ENCODE results near the gene FHAD1. TPM values are rescaled to one million over a fixed set of nuclear protein-coding genes. Genes with fewer than 3 reads are reported as not detected.
A peak's percentile ranks its signal among the peaks of the same experiment; 100 is the strongest.

FHAD1 gene
- total and polyA plus RNA-seq, 9 of the 15 experiments (the other 6 are each of a cell fraction or from before 2014, with no cell fraction given), result 0.32 to 2.1 (median 1.5) TPM; not detected in 1

- Histone ChIP-seq H2AFZ (ENCODE audit: low read depth, low read length) (no peak overlapping the region), H3K4me3 (no peak overlapping the region), H3K79me2 (ENCODE audit: control insufficient read depth, insufficient read depth, low read length) (peaks cover 30% of the 10 kb centered on the region), H3K9me1 (ENCODE audit: control insufficient read depth, insufficient read depth, low read length) (peaks cover 4% of the 10 kb centered on the region), H3K9me3 (replicated peaks; ENCODE audit: control insufficient read depth, insufficient read depth, low read depth, low read length) (no peaks in the 10 kb centered on the region), H3K27me3 (ENCODE audit: control insufficient read depth in 2 of 2, insufficient read depth in 2 of 2, low read length in 2 of 2) (no peaks in the 10 kb centered on the region), H3K27ac (ENCODE audit: extremely low read depth, low read depth, low read length) (no peak overlapping the region), H4K20me1 (replicated peaks; ENCODE audit: control insufficient read depth, insufficient read depth, low read length) (peaks cover 29% of the 10 kb centered on the region), H3K9ac (ENCODE audit: insufficient read depth in 1 of 2, low read depth in 2 of 2, low read length in 2 of 2) (0 out of 4 replicates have a peak overlapping the region, but pooled peaks of 1 of the 2 experiments have one; percentile 15), H3K4me1 (replicated peaks in 1 of 2; ENCODE audit: control insufficient read depth in 2 of 2, insufficient read depth in 2 of 2, low read length in 2 of 2) (peaks cover 45 to 73% of the 10 kb centered on the region in 2 experiments), H3K36me3 (ENCODE audit: control insufficient read depth, insufficient read depth, low read length) (peaks cover 33% of the 10 kb centered on the region), H3K4me2 (ENCODE audit: insufficient read depth, low read length) (no peak overlapping the region)
- ChIA-PET POLR2A (interaction anchor here (1.4 kb wide), 1 partner anchor 64 kb away, joined by 3 read pairs; no protein-coding TSS in a partner anchor), CTCF (ENCODE audit: low intra/inter-chr PET ratio) (no interaction called here)
- no peak for ATAC-seq
- intact Hi-C loops (cut with micrococcal nuclease), result no loop called here
- FAIRE-seq, result no peak
- 94% methylated on average over 20 of the region's 20 CpGs for WGBS (ENCODE audit: insufficient coverage, low coverage, missing lambda C conversion rate)
- 0 out of 2 replicates have a peak, but pooled peaks have one; percentile 5 for TF ChIP-seq RBFOX2 (IDR thresholded peaks at IDR 0.05; ENCODE audit: low read depth, low read length)
- TF ChIP-seq THRA (IDR thresholded peaks at IDR 0.05), result no peak
- no TSS peak for BruUV-seq (replicated peaks)
- in situ Hi-C loops (cut with MboI), result no loop called here
- DNase-seq (ENCODE audit: extremely low read depth in 1 of 4, low spot score in 3 of 4), result no peak
Observed at GRCh38 chr1:15413563-15414444, 166.8 kb downstream of the FHAD1 start.

Data from K562 (cell line).